C4-2B (cell line): ENCODE measurements around the gene C14orf39.

Experiments used
- CTCF ChIP-seq: fragments of 450-650 bp; conservative IDR thresholded peaks from 2 replicates; pipeline ENCODE4 v1.5.1; 2017; ENCODE audit warnings: mild to moderate bottlenecking
- ZFX ChIP-seq: fragments of 450-650 bp; IDR thresholded peaks from 2 replicates; pipeline ENCODE4 v1.6.1; 2017

GRCh38 chr14:60506462-60506984 lies 20.7 kb upstream of the C14orf39 start:
- TF ChIP-seq CTCF (no peak), ZFX (no peak)
